Endothelial cell of umbilical vein (primary cell): ENCODE results near the gene LRRN4CL. TPM values are rescaled to one million over a fixed set of nuclear protein-coding genes. Genes with fewer than 3 reads are reported as not detected.

Experiments
- BruUV-seq: library from RNA; stranded (reverse); fragments of 400-500 nt; replicated peaks from 2 replicates; lab custom pipeline; 2021; lab: Mats Ljungman, UMichigan
- CTCF ChIA-PET: fragments of 300-600, 350-600 bp; sonication (Branson Sonifier 250); formaldehyde crosslinking; loops from one replicate; lab custom pipeline; 2021; ENCODE audit warnings: antibody characterized with exemption, inconsistent platforms; lab: Charles Lee
- POLR2A ChIA-PET: fragments of 300-600, 350-600 bp; sonication (Branson Sonifier 250); formaldehyde crosslinking; loops from one replicate; lab custom pipeline; 2021; ENCODE audit warnings: antibody characterized with exemption, inconsistent platforms; lab: Charles Lee
- DNase-seq: peaks from one replicate; pipeline ENCODE4 v3.0.0-alpha.2; 2011; ENCODE audit warnings: low read depth, low spot score
- FAIRE-seq: peaks from 2 replicates; lab custom pipeline; 2011; peaks lifted over from hg19 to GRCh38; lab: Jason Lieb, UNC
- H2AFZ ChIP-seq: 2 replicates; pipeline ENCODE4 v1.6.0; 2012; ENCODE audit warnings: low read depth, low read length, control low read depth, inconsistent platforms
- H3K27ac ChIP-seq: 2 replicates; pipeline ENCODE4 v1.5.1; 2011; ENCODE audit warnings: low read depth, mild to moderate bottlenecking, control low read depth, low read length, moderate library complexity; ENCODE audit not compliant: insufficient read depth
- H3K27me3 ChIP-seq, 2 experiments: 2 replicates each; pipeline versions ENCODE4 v1.6.0 to v1.6.1; 2011; ENCODE audit warnings: low read length in 2 of 2, mixed read lengths in 1 of 2; ENCODE audit not compliant: control insufficient read depth in 2 of 2, insufficient read depth in 2 of 2
- H3K36me3 ChIP-seq, 2 experiments: 2 replicates in 1 of 2; 3 replicates in 1 of 2; pipeline ENCODE4 v1.5.1; 2011; ENCODE audit warnings: low read length in 2 of 2, mild to moderate bottlenecking in 1 of 2, moderate library complexity in 1 of 2; ENCODE audit not compliant: control insufficient read depth in 2 of 2, insufficient read depth in 2 of 2; ENCODE audit errors: extremely low read depth in 1 of 2
- H3K4me1 ChIP-seq: 3 replicates; pipeline ENCODE4 v1.5.1; 2011; ENCODE audit warnings: mild to moderate bottlenecking, low read length; ENCODE audit not compliant: control insufficient read depth, insufficient read depth; ENCODE audit errors: extremely low read depth
- H3K4me2 ChIP-seq: 2 replicates; pipeline ENCODE4 v1.6.1; 2011; ENCODE audit warnings: low read length, control low read depth, mixed read lengths; ENCODE audit not compliant: insufficient read depth
- H3K4me3 ChIP-seq, 3 experiments: fragments of 200-600 bp in 1 of 3; sonication (generic), shearing (Covaris generic) in 1 of 3; replicated peaks in 1 of 3; 2 replicates each; pipeline ENCODE4 v1.5.1; 2011 to 2016; ENCODE audit warnings: control low read depth in 3 of 3, low read length in 3 of 3, mild to moderate bottlenecking in 2 of 3, inconsistent platforms in 1 of 3, low read depth in 1 of 3, moderate library complexity in 1 of 3; ENCODE audit not compliant: insufficient read depth in 1 of 3
- H3K79me2 ChIP-seq: 2 replicates; pipeline ENCODE4 v1.6.0; 2012; ENCODE audit warnings: low read length, inconsistent platforms; ENCODE audit not compliant: control insufficient read depth, insufficient read depth
- H3K9ac ChIP-seq: replicated peaks from 2 replicates; pipeline ENCODE3; 2011; ENCODE audit warnings: low read length, control low read depth; ENCODE audit not compliant: insufficient read depth; ENCODE audit errors: extremely low read depth
- H3K9me1 ChIP-seq: replicated peaks from 3 replicates; pipeline ENCODE4 v1.6.0; 2011; ENCODE audit warnings: mild to moderate bottlenecking, low read length; ENCODE audit not compliant: control insufficient read depth, insufficient read depth; ENCODE audit errors: extremely low read depth
- H3K9me3 ChIP-seq: replicated peaks from 2 replicates; pipeline ENCODE4 v1.5.1; 2012; ENCODE audit warnings: low read length, inconsistent platforms; ENCODE audit not compliant: control insufficient read depth, insufficient read depth
- H4K20me1 ChIP-seq: replicated peaks from 2 replicates; pipeline ENCODE3; 2011; ENCODE audit warnings: mild to moderate bottlenecking, low read length; ENCODE audit not compliant: control insufficient read depth, insufficient read depth; ENCODE audit errors: extremely low read depth
- CTCF ChIP-seq, 2 donors: IDR thresholded peaks; 1 replicate in 1 of 2; 2 replicates in 1 of 2; pipeline ENCODE4 v1.5.1; 2011; ENCODE audit warnings: low read length in 2 of 2, mild to moderate bottlenecking in 2 of 2, moderate library complexity in 2 of 2, control low read depth in 1 of 2, inconsistent platforms in 1 of 2, low read depth in 1 of 2; ENCODE audit not compliant: insufficient read depth in 1 of 2; ENCODE audit errors: extremely low read depth in 1 of 2
- EZH2 ChIP-seq: IDR thresholded peaks from 2 replicates; pipeline ENCODE4 v1.6.1; 2012; ENCODE audit warnings: borderline replicate concordance, low read depth, mild to moderate bottlenecking, moderate library complexity, low read length, inconsistent platforms; ENCODE audit not compliant: severe bottlenecking
- FOS ChIP-seq: IDR thresholded peaks from 2 replicates; pipeline ENCODE4 v1.6.1; 2011; ENCODE audit warnings: mild to moderate bottlenecking, low read length, moderate library complexity, borderline replicate concordance; ENCODE audit not compliant: insufficient read depth
- GATA2 ChIP-seq: IDR thresholded peaks from 2 replicates; pipeline ENCODE4 v1.7.0; 2011; ENCODE audit warnings: low read depth, mild to moderate bottlenecking, moderate library complexity, mixed read lengths, low read length; ENCODE audit not compliant: insufficient read length, insufficient read depth
- JUN ChIP-seq: IDR thresholded peaks from 2 replicates; pipeline ENCODE4 v1.6.1; 2011; ENCODE audit warnings: borderline replicate concordance, low read depth; ENCODE audit not compliant: insufficient read length, insufficient read depth
- MAX ChIP-seq: IDR thresholded peaks from 2 replicates; pipeline ENCODE4 v1.6.1; 2011; ENCODE audit not compliant: insufficient read depth, insufficient read length
- MYC ChIP-seq: IDR thresholded peaks from one replicate; pipeline ENCODE4 v1.6.1; 2011; ENCODE audit warnings: mild to moderate bottlenecking, low read depth, low read length
- POLR2A ChIP-seq: IDR thresholded peaks from 2 replicates; pipeline ENCODE4 v1.6.1; 2012; ENCODE audit warnings: low read depth, mild to moderate bottlenecking, control low read depth, low read length
- POLR2AphosphoS5 ChIP-seq: IDR thresholded peaks from 2 replicates; pipeline ENCODE4 v1.6.1; 2012; ENCODE audit warnings: low read depth, mild to moderate bottlenecking, control low read depth, low read length, moderate library complexity; ENCODE audit not compliant: insufficient read depth
- dilution Hi-C: fragments of 300-500 bp; cut with MboI; formaldehyde crosslinking; loops from one replicate; pipeline ENCODE4 v1.15.0; 2019; ENCODE audit warnings: low sequenced_read_pairs; ENCODE audit not compliant: extremely low pct_ligation_motif_present
- intact Hi-C: fragments of 100-400 bp; cut with micrococcal nuclease; formaldehyde crosslinking; loops from one replicate; pipeline ENCODE4 v1.10.0; 2022
- polyA plus RNA-seq, 4 experiments: library from polyadenylated mRNA; depleted of rRNA in 3 of 4; stranded (reverse) in 3 of 4; unstranded in 1 of 4; fragments of >200 nt; gene quantifications; 2 replicates each; pipeline versions ENCODE4 v1.2.1 to v1.2.3, GENCODE V29; 2011 to 2012; ENCODE audit warnings: missing spikeins in 1 of 4
- total RNA-seq: library from RNA; stranded (reverse); gene quantifications from 2 replicates; pipeline ENCODE4 v1.2.3, GENCODE V29; 2021

Gene LRRN4CL
- total and polyA plus RNA-seq, 2 donors (not counting 3 experiments of a cell fraction or from before 2014, with no cell fraction given), result 0.20 TPM; not detected in 1

GRCh38 chr11:62649486-62649885 lies 39.8 kb downstream of the LRRN4CL start:
- FAIRE-seq (no peak), DNase-seq (no peak)
- H3K4me2 ChIP-seq, result no peak overlapping the region
- no peaks in the 10 kb centered on the region for H3K9me1 ChIP-seq
- no peak overlapping the region for H3K4me3 ChIP-seq
- ChIA-PET CTCF (interaction anchor here (1.7 to 1.9 kb wide), 2 partner anchors 45 to 58 kb away, joined by 4 read pairs; partner anchors contain the start of gene TUT1), POLR2A (interaction anchor here (2.5 kb wide), 1 partner anchor 16 kb away, joined by 13 read pairs; the partner anchor contains the start of genes C11orf98 and CSKMT)
- H4K20me1 ChIP-seq, result no peaks in the 10 kb centered on the region
- no peaks in the 10 kb centered on the region for H3K27me3 ChIP-seq
- peaks cover 7 to 21% of the 10 kb centered on the region in 2 experiments for H3K36me3 ChIP-seq
- no peaks in the 10 kb centered on the region for H3K9me3 ChIP-seq
- H3K27ac ChIP-seq, result no peak overlapping the region
- no TSS peak for BruUV-seq
- peaks cover 37% of the 10 kb centered on the region for H3K79me2 ChIP-seq
- TF ChIP-seq JUN (no peak), CTCF (IDR thresholded peaks at IDR 0.05; ENCODE audit: extremely low read depth in 1 of 2, insufficient read depth in 1 of 2, low read depth in 1 of 2, low read length in 2 of 2) (no peak), POLR2AphosphoS5 (no peak), GATA2 (no peak), EZH2 (no peak), MAX (no peak), POLR2A (no peak), MYC (no peak), FOS (no peak)
- intact Hi-C loops (no loop called here), dilution Hi-C loops (no loop called here)
- peaks cover 13% of the 10 kb centered on the region for H3K4me1 ChIP-seq
- H2AFZ ChIP-seq, result no peak overlapping the region
- no peak overlapping the region for H3K9ac ChIP-seq
